PC-3 (cell line): ENCODE measurements around the gene LIPC. TPM values are rescaled to one million over a fixed set of nuclear protein-coding genes. Genes with fewer than 3 reads are reported as not detected.

Experiments used
- ATAC-seq: fragments of 200-7000 bp; cut with Tn5 transposase; 2 replicates; pipeline ENCODE4 v1.9.1; 2020; ENCODE audit warnings: mild to moderate bottlenecking, moderate library complexity
- BruUV-seq: library from RNA; stranded (reverse); fragments of 400-500 nt; replicated peaks from 2 replicates; lab custom pipeline; 2021; lab: Mats Ljungman, UMichigan
- CTCF ChIA-PET: fragments of 300-600 bp; sonication (Branson Sonifier 250); formaldehyde crosslinking; loops from one replicate; lab custom pipeline; 2022; ENCODE audit warnings: antibody characterized with exemption; lab: Charles Lee
- POLR2A ChIA-PET: fragments of 300-600 bp; sonication (Branson Sonifier 250); formaldehyde crosslinking; loops from one replicate; lab custom pipeline; 2022; ENCODE audit warnings: antibody characterized with exemption; ENCODE audit not compliant: unreplicated experiment; lab: Charles Lee
- DNase-seq: peaks from one replicate; pipeline ENCODE4 v3.0.0-alpha.2; 2015
- H2AFZ ChIP-seq: fragments of 300-600 bp; sonication (generic); 2 replicates; pipeline ENCODE4 v1.6.0; 2016; ENCODE audit warnings: antibody characterized with exemption, low read length
- H3F3A ChIP-seq: fragments of 300-600 bp; sonication (generic); one replicate; pipeline ENCODE4 v1.6.0; 2017; ENCODE audit warnings: antibody characterized with exemption, low read length, control low read depth, mild to moderate bottlenecking; ENCODE audit not compliant: unreplicated experiment
- H3K27ac ChIP-seq: fragments of 300-600 bp; sonication (generic); 2 replicates; pipeline ENCODE4 v1.5.1; 2016; ENCODE audit warnings: mild to moderate bottlenecking, low read length
- H3K27me3 ChIP-seq: fragments of 300-600 bp; sonication (generic); 2 replicates; pipeline ENCODE4 v1.6.1; 2016; ENCODE audit warnings: low read length, mixed read lengths
- H3K36me3 ChIP-seq: fragments of 300-600 bp; sonication (generic); 2 replicates; pipeline ENCODE4 v1.6.1; 2016; ENCODE audit warnings: low read depth, mixed run types, low read length, mixed read lengths
- H3K4me1 ChIP-seq: fragments of 300-600 bp; sonication (generic); 2 replicates; pipeline ENCODE4 v1.5.1; 2016; ENCODE audit warnings: low read length; ENCODE audit not compliant: insufficient read depth
- H3K4me2 ChIP-seq: fragments of 300-600 bp; sonication (generic); 2 replicates; pipeline ENCODE4 v1.6.0; 2016; ENCODE audit warnings: low read length
- H3K4me3 ChIP-seq: fragments of 300-600 bp; sonication (generic); 2 replicates; pipeline ENCODE4 v1.5.1; 2016; ENCODE audit warnings: mild to moderate bottlenecking, low read length, mixed read lengths
- H3K79me2 ChIP-seq: fragments of 300-600 bp; sonication (generic); 2 replicates; pipeline ENCODE4 v1.6.1; 2017; ENCODE audit warnings: low read length, mixed read lengths
- H3K9ac ChIP-seq: fragments of 300-600 bp; sonication (generic); 2 replicates; pipeline ENCODE4 v1.6.0; 2016; ENCODE audit warnings: mild to moderate bottlenecking, low read length
- H3K9me2 ChIP-seq: fragments of 300-600 bp; sonication (generic); replicated peaks from 2 replicates; pipeline ENCODE4 v1.6.1; 2016; ENCODE audit warnings: mixed run types, low read length, mixed read lengths
- H3K9me3 ChIP-seq: fragments of 300-600 bp; sonication (generic); 2 replicates; pipeline ENCODE4 v1.6.1; 2016; ENCODE audit warnings: low read length, mixed read lengths
- H4K20me1 ChIP-seq: fragments of 300-600 bp; sonication (generic); 2 replicates; pipeline ENCODE4 v1.6.1; 2016; ENCODE audit warnings: low read length, mixed read lengths
- CTCF ChIP-seq: fragments of 300-600 bp; sonication (generic); conservative IDR thresholded peaks from 2 replicates; pipeline ENCODE4 v1.5.1; 2017; ENCODE audit warnings: antibody characterized with exemption, low read depth, mild to moderate bottlenecking, low read length
- EZH2 ChIP-seq: fragments of 300-600 bp; sonication (generic); IDR thresholded peaks from one replicate; pipeline ENCODE4 v1.6.1; 2017; ENCODE audit warnings: antibody characterized with exemption, mild to moderate bottlenecking, low read length; ENCODE audit not compliant: unreplicated experiment
- EZH2phosphoT487 ChIP-seq: fragments of 300-600 bp; sonication (generic); IDR thresholded peaks from 2 replicates; pipeline ENCODE4 v1.6.1; 2018; ENCODE audit warnings: mild to moderate bottlenecking, antibody characterized with exemption, low read length, borderline replicate concordance
- intact Hi-C: fragments of 100-400 bp; cut with micrococcal nuclease; formaldehyde crosslinking; loops from 2 replicates; pipeline ENCODE4 v1.9.0; 2023
- total RNA-seq: library from RNA; depleted of rRNA; stranded (reverse); fragments of >200 nt; gene quantifications from 2 replicates; pipeline ENCODE4 v1.2.3, GENCODE V29; 2014

LIPC gene
- total RNA-seq, 1 experiment from 2014 or later, result not detected

- H3F3A ChIP-seq, result no peaks in the 10 kb centered on the region
- no peak overlapping the region for H3K9ac ChIP-seq
- intact Hi-C loops, result no loop called here
- no peak overlapping the region for H3K4me3 ChIP-seq
- no peaks in the 10 kb centered on the region for H3K36me3 ChIP-seq
- ChIA-PET POLR2A (interaction anchor here (0.7 kb wide), 1 partner anchor 89 kb away, joined by 4 read pairs; no protein-coding TSS in a partner anchor), CTCF (no interaction called here)
- TF ChIP-seq CTCF (no peak), EZH2 (no peak), EZH2phosphoT487 (no peak)
- no peak for DNase-seq
- H3K27ac ChIP-seq, result no peak overlapping the region
- no peaks in the 10 kb centered on the region for H3K9me2 ChIP-seq
- no peak for ATAC-seq
- H4K20me1 ChIP-seq, result no peaks in the 10 kb centered on the region
- no peak overlapping the region for H2AFZ ChIP-seq
- no peaks in the 10 kb centered on the region for H3K4me1 ChIP-seq
- H3K4me2 ChIP-seq, result no peak overlapping the region
- no peaks in the 10 kb centered on the region for H3K9me3 ChIP-seq
- no peaks in the 10 kb centered on the region for H3K79me2 ChIP-seq
- BruUV-seq, result no TSS peak
- no peaks in the 10 kb centered on the region for H3K27me3 ChIP-seq
These were observed 69.2 kb downstream of the LIPC start for GRCh38 chr15:58501006-58501405.

GRCh38 chr15:58501636-58502188 is 69.9 kb downstream of the LIPC start:
- ATAC-seq, result no peak
- H3K79me2 ChIP-seq, result no peaks in the 10 kb centered on the region
- no peak overlapping the region for H3K4me2 ChIP-seq
- H3K4me3 ChIP-seq, result no peak overlapping the region
- H3K9me2 ChIP-seq, result no peaks in the 10 kb centered on the region
- H3F3A ChIP-seq, result no peaks in the 10 kb centered on the region
- intact Hi-C loops, result no loop called here
- H3K9ac ChIP-seq, result no peak overlapping the region
- H4K20me1 ChIP-seq, result no peaks in the 10 kb centered on the region
- H3K9me3 ChIP-seq, result no peaks in the 10 kb centered on the region
- no peaks in the 10 kb centered on the region for H3K27me3 ChIP-seq
- DNase-seq, result no peak
- no peaks in the 10 kb centered on the region for H3K36me3 ChIP-seq
- no peak overlapping the region for H2AFZ ChIP-seq
- H3K27ac ChIP-seq, result no peak overlapping the region
- TF ChIP-seq EZH2phosphoT487, result no peak
- TF ChIP-seq CTCF, result no peak
- no peak for TF ChIP-seq EZH2
- ChIA-PET POLR2A (interaction anchor here (0.7 kb wide), 1 partner anchor 88 kb away, joined by 4 read pairs; no protein-coding TSS in a partner anchor), CTCF (no interaction called here)
- no peaks in the 10 kb centered on the region for H3K4me1 ChIP-seq
- no TSS peak for BruUV-seq

- BruUV-seq, result no TSS peak
- CTCF ChIA-PET, result no interaction called here
- Histone ChIP-seq H3K4me2 (no peak overlapping the region), H2AFZ (no peak overlapping the region), H3K9me2 (no peaks in the 10 kb centered on the region), H4K20me1 (no peaks in the 10 kb centered on the region), H3K79me2 (no peaks in the 10 kb centered on the region), H3K27ac (no peak overlapping the region), H3K9ac (no peak overlapping the region), H3F3A (no peaks in the 10 kb centered on the region), H3K4me3 (no peak overlapping the region), H3K9me3 (no peaks in the 10 kb centered on the region), H3K36me3 (no peaks in the 10 kb centered on the region), H3K4me1 (no peaks in the 10 kb centered on the region), H3K27me3 (no peaks in the 10 kb centered on the region)
- POLR2A ChIA-PET, result no interaction called here
- ATAC-seq (no peak), DNase-seq (no peak)
- TF ChIP-seq EZH2phosphoT487, result no peak
- TF ChIP-seq EZH2, result no peak
- no peak for TF ChIP-seq CTCF
- intact Hi-C loops, result no loop called here
These were observed 71.6 kb downstream of the LIPC start for GRCh38 chr15:58503139-58504027.
